ENCODE data around the gene NFATC3. TPM values are rescaled to one million over a fixed set of nuclear protein-coding genes. Genes with fewer than 3 reads are reported as not detected.

NFATC3 gene
- total and polyA plus RNA-seq, 2 of the 8 experiments (the other 6 are each of a cell fraction or from before 2014, with no cell fraction given) = 17.6 to 34.5 TPM

GRCh38 chr16:68076560-68076959 is 8.6 kb upstream of the NFATC3 start (continued):
- TF ChIP-seq SP2 (IDR thresholded peaks at IDR 0.05; ENCODE audit: low read length) = no peak
- TF ChIP-seq PHF8 (conservative IDR thresholded peaks at IDR 0.05; ENCODE audit: low read depth, low read length) = no peak
- no peak for TF ChIP-seq CHD7 (IDR thresholded peaks at IDR 0.05; ENCODE audit: insufficient replicate concordance, low read length)
- no peak for TF ChIP-seq CREB1 (IDR thresholded peaks at IDR 0.05)

Data from H1 (cell line).